Measurements from ENCODE around the gene TENT4B.

The TENT4B gene

DNA sequence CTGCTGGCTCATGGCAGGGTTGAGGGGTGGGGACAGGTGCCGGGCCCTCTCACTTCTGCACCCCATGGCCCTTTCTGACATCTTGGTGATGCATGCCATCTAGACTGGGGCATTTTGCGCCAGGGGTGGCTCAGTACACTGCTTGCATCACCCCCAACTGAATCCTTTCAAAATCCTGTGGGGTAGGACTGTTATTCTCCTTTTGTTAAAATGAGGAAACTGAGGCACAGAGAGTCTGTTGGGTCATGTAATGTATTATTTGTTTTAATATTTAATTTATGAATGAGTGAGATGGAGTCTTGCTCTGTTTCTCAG lies 123.2 kb downstream of the TENT4B start:
- no peak overlapping the region for H3K4me3 ChIP-seq (ENCODE audit: control insufficient read depth, low read depth, low read length)
- no peak for DNase-seq (ENCODE audit: low read depth)
- TF ChIP-seq, protein P1, sequence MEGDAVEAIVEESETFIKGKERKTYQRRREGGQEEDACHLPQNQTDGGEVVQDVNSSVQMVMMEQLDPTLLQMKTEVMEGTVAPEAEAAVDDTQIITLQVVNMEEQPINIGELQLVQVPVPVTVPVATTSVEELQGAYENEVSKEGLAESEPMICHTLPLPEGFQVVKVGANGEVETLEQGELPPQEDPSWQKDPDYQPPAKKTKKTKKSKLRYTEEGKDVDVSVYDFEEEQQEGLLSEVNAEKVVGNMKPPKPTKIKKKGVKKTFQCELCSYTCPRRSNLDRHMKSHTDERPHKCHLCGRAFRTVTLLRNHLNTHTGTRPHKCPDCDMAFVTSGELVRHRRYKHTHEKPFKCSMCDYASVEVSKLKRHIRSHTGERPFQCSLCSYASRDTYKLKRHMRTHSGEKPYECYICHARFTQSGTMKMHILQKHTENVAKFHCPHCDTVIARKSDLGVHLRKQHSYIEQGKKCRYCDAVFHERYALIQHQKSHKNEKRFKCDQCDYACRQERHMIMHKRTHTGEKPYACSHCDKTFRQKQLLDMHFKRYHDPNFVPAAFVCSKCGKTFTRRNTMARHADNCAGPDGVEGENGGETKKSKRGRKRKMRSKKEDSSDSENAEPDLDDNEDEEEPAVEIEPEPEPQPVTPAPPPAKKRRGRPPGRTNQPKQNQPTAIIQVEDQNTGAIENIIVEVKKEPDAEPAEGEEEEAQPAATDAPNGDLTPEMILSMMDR (conservative IDR thresholded peaks at IDR 0.05; ENCODE audit: control insufficient read depth, insufficient read depth, low read depth, low read length), result no peak

- TF ChIP-seq, protein P1 (conservative IDR thresholded peaks at IDR 0.05; ENCODE audit: control insufficient read depth, insufficient read depth, low read depth, low read length), result no peak
- no peak for DNase-seq (ENCODE audit: low read depth)
- no peak overlapping the region for H3K4me3 ChIP-seq (ENCODE audit: control insufficient read depth, low read depth, low read length)
Measured at GRCh38 chr16:50276801-50277555, 123.9 kb downstream of the TENT4B start.

DNA sequence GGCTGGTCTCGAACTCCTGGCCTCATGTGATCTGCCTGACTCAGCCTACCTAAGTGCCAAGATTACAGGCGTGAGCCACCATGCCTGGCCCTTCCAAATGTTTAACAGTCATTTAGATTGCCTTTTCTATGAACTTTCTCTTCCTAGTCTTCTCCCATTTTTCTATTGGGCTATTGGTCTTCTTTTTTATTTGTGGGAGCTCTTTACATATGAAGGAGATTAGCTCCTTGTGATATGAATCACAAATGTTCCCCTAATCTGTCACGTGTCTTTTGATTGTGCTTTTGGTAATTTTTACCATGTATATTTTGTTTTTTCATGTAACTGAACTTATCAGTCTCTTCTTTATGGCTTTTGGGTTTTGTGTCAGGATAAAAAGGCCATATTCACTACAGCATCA lies 125.1 kb downstream of the TENT4B start:
- TF ChIP-seq, protein P1 (conservative IDR thresholded peaks at IDR 0.05; ENCODE audit: control insufficient read depth, insufficient read depth, low read depth, low read length), result no peak
- DNase-seq (ENCODE audit: low read depth), result no peak
- no peak overlapping the region for H3K4me3 ChIP-seq (ENCODE audit: control insufficient read depth, low read depth, low read length)

DNA sequence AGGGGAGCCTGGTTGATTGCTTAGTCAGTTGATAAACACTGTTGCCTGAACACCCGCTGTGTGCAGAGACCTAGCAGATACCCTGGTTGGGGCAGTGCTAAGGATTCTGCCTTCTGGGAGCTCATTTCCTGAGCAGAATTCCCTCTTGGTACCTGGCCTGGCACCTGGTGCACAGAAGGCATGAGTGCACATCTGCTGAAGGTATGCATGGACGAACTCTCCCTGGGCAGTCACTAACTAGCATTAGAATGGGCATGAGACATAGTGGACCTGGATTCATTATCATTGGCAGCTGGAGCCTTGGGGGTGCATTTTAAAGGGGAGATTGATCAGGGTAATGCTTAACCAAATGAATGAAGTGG lies 126.4 kb downstream of the TENT4B start:
- H3K4me3 ChIP-seq (ENCODE audit: control insufficient read depth, low read depth, low read length), result no peak overlapping the region
- no peak for DNase-seq (ENCODE audit: low read depth)
- TF ChIP-seq, protein P1 (conservative IDR thresholded peaks at IDR 0.05; ENCODE audit: control insufficient read depth, insufficient read depth, low read depth, low read length), result no peak

DNA sequence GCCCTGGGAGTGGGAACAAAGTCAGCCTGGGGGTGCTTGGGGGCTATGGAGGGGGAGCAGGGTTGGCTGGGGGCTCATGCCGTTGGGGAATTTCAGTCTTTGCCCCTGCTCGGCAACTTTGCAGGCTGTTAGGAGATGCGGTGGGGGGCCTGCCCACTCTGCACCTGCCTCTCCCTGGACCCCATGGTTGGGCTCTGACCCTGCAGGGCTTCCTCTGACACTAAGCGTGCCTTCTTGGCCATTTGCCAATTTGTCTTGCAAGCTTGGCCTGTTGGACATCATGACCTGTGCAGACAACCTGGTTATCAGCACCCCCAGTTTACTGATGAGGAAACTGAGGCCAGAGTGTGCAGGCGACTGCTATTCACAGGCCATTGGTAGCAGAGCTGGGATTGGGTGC lies 127.8 kb downstream of the TENT4B start:
- H3K4me3 ChIP-seq (ENCODE audit: control insufficient read depth, low read depth, low read length), result no peak overlapping the region

More for the DNA sequence above, 127.8 kb downstream of the TENT4B start:
- TF ChIP-seq, protein P1 (conservative IDR thresholded peaks at IDR 0.05; ENCODE audit: control insufficient read depth, insufficient read depth, low read depth, low read length), result no peak
- DNase-seq (ENCODE audit: low read depth), result no peak
